Measurements from ENCODE around the gene KLHL10.
"Not testable (repeated sequence)": the region's sequence is repeated elsewhere in the genome, so short reads cannot be mapped to it uniquely, and the experiment has no call there.

Gene KLHL10

DNA sequence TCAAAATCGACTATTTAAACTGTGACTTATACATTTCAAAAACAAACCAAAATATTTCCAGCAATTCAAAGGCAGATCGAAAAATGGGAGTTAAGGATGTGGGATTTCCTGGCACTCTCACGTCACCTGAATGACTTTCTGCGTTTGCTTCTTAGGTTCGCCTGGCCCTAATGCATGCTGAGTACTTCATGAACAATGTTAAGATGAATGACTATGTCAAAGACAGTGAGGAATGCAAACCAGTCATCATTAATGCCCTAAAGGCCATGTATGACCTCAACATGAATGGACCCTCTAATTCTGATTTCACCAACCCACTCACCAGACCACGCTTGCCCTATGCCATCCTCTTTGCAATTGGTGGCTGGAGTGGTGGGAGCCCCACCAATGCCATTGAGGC is 7.3 kb downstream of the KLHL10 start:
- H3K9me2 ChIP-seq (replicated peaks; ENCODE audit: insufficient read depth, low read length): no peaks in the 10 kb centered on the region
- no peaks in the 10 kb centered on the region for H3K27me3 ChIP-seq (replicated peaks; ENCODE audit: insufficient read depth, low read length)
- DNase-seq: no peak
- H3K4me3 ChIP-seq (ENCODE audit: low read length): no peak overlapping the region
- TF ChIP-seq EZH2 (optimal IDR thresholded peaks at IDR 0.05; ENCODE audit: low read depth, low read length) (no peak), EZH2phosphoT487 (IDR thresholded peaks at IDR 0.05; ENCODE audit: low read length) (no peak), CTCF (IDR thresholded peaks at IDR 0.05; ENCODE audit: low read length) (no peak)
- H3K4me2 ChIP-seq (ENCODE audit: low read depth, low read length): no peak overlapping the region
- no peaks in the 10 kb centered on the region for H4K20me1 ChIP-seq (ENCODE audit: insufficient read depth, low read length)
- no peaks in the 10 kb centered on the region for H3K9me3 ChIP-seq (replicated peaks; ENCODE audit: insufficient read depth, low read length)
- H3K27ac ChIP-seq (ENCODE audit: low read length): no peak overlapping the region
- H3K4me1 ChIP-seq (ENCODE audit: low read length): no peaks in the 10 kb centered on the region
- H3K36me3 ChIP-seq (replicated peaks; ENCODE audit: insufficient read depth, low read length): no peaks in the 10 kb centered on the region
- no peak overlapping the region for H2AFZ ChIP-seq (ENCODE audit: low read length)
- peaks cover 22% of the 10 kb centered on the region for H3K79me2 ChIP-seq (ENCODE audit: low read length)
- no peak overlapping the region for H3K9ac ChIP-seq (ENCODE audit: low read length)
- H3F3A ChIP-seq (ENCODE audit: insufficient read depth, low read length): no peaks in the 10 kb centered on the region

GRCh38 chr17:41848788-41849187 is 11.2 kb downstream of the KLHL10 start:
- Histone ChIP-seq H3K9ac (ENCODE audit: low read length) (no peak overlapping the region), H3F3A (ENCODE audit: insufficient read depth, low read length) (no peaks in the 10 kb centered on the region), H4K20me1 (ENCODE audit: insufficient read depth, low read length) (0 out of 2 replicates have a peak, but pooled peaks cover 3% of the 10 kb centered on the region), H3K27me3 (replicated peaks; ENCODE audit: insufficient read depth, low read length) (no peaks in the 10 kb centered on the region), H3K36me3 (replicated peaks; ENCODE audit: insufficient read depth, low read length) (no peaks in the 10 kb centered on the region), H2AFZ (ENCODE audit: low read length) (no peak overlapping the region), H3K4me1 (ENCODE audit: low read length) (no peaks in the 10 kb centered on the region), H3K9me3 (replicated peaks; ENCODE audit: insufficient read depth, low read length) (no peaks in the 10 kb centered on the region), H3K4me2 (ENCODE audit: low read depth, low read length) (no peak overlapping the region), H3K9me2 (replicated peaks; ENCODE audit: insufficient read depth, low read length) (no peaks in the 10 kb centered on the region), H3K27ac (ENCODE audit: low read length) (no peak overlapping the region), H3K4me3 (ENCODE audit: low read length) (no peak overlapping the region), H3K79me2 (ENCODE audit: low read length) (peaks cover 59% of the 10 kb centered on the region)
- no peak for TF ChIP-seq EZH2phosphoT487 (IDR thresholded peaks at IDR 0.05; ENCODE audit: low read length)
- TF ChIP-seq EZH2 (optimal IDR thresholded peaks at IDR 0.05; ENCODE audit: low read depth, low read length): no peak
- no peak for TF ChIP-seq CTCF (IDR thresholded peaks at IDR 0.05; ENCODE audit: low read length)
- no peak for DNase-seq

- Histone ChIP-seq H3K27me3 (replicated peaks; ENCODE audit: insufficient read depth, low read length) (no peaks in the 10 kb centered on the region), H3K9ac (ENCODE audit: low read length) (no peak overlapping the region), H4K20me1 (ENCODE audit: insufficient read depth, low read length) (peaks cover 3% of the 10 kb centered on the region; the same call in 1 of the 2 replicates), H3K9me2 (replicated peaks; ENCODE audit: insufficient read depth, low read length) (no peaks in the 10 kb centered on the region), H3K36me3 (replicated peaks; ENCODE audit: insufficient read depth, low read length) (no peaks in the 10 kb centered on the region), H3K79me2 (ENCODE audit: low read length) (peaks cover 65% of the 10 kb centered on the region), H3K9me3 (replicated peaks; ENCODE audit: insufficient read depth, low read length) (no peaks in the 10 kb centered on the region), H2AFZ (ENCODE audit: low read length) (no peak overlapping the region), H3K4me1 (ENCODE audit: low read length) (no peaks in the 10 kb centered on the region), H3K4me2 (ENCODE audit: low read depth, low read length) (no peak overlapping the region), H3K27ac (ENCODE audit: low read length) (no peak overlapping the region), H3K4me3 (ENCODE audit: low read length) (no peak overlapping the region), H3F3A (ENCODE audit: insufficient read depth, low read length) (no peaks in the 10 kb centered on the region)
- no peak for DNase-seq
- TF ChIP-seq EZH2phosphoT487 (IDR thresholded peaks at IDR 0.05; ENCODE audit: low read length): no peak
- no peak for TF ChIP-seq EZH2 (optimal IDR thresholded peaks at IDR 0.05; ENCODE audit: low read depth, low read length)
- no peak for TF ChIP-seq CTCF (IDR thresholded peaks at IDR 0.05; ENCODE audit: low read length)
Measured at GRCh38 chr17:41849251-41849990, 11.8 kb downstream of the KLHL10 start.

DNA sequence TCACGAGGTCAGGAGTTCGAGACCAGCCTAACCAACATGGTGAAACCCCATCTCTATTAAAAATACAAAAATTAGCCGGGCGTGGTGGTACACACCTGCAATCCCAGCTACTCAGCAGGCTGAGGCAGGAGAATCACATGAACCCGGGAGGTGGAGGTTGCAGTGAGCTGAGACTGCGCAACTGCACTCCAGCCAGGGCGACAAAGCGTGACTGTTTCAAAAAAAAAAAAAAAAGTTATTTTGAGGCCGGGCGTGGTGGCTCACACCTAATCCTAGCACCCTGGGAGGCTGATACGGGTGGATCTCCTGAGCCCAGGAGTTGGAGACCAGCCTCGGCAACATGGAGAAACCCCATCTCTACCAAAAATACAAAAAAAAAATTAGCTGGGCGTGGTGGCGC is 13.8 kb downstream of the KLHL10 start:
- H2AFZ ChIP-seq (ENCODE audit: low read length); H3K4me3 ChIP-seq (ENCODE audit: low read length); H3K9ac ChIP-seq (ENCODE audit: low read length); DNase-seq; H3F3A ChIP-seq (ENCODE audit: insufficient read depth, low read length); H3K36me3 ChIP-seq (replicated peaks; ENCODE audit: insufficient read depth, low read length); H3K27me3 ChIP-seq (replicated peaks; ENCODE audit: insufficient read depth, low read length); H3K4me1 ChIP-seq (ENCODE audit: low read length); H3K27ac ChIP-seq (ENCODE audit: low read length); H3K4me2 ChIP-seq (ENCODE audit: low read depth, low read length); H4K20me1 ChIP-seq (ENCODE audit: insufficient read depth, low read length); H3K9me3 ChIP-seq (replicated peaks; ENCODE audit: insufficient read depth, low read length); H3K9me2 ChIP-seq (replicated peaks; ENCODE audit: insufficient read depth, low read length): not testable (repeated sequence)
- peaks cover 84% of the 10 kb centered on the region for H3K79me2 ChIP-seq (ENCODE audit: low read length)
